SK-N-SH treated with all-trans-retinoic acid at 6 μM for 48 hours (cell line): ENCODE data around the gene CNOT10.

ENCODE experiments used
- BACH2 ChIP-seq: fragments of 250-450 bp; sonication (Bioruptor Pico); IDR thresholded peaks from 2 replicates; pipeline ENCODE4 v1.9.0; 2021; ENCODE audit warnings: mild to moderate bottlenecking, borderline replicate concordance
- ESRRG ChIP-seq: fragments of 250-450 bp; sonication (Bioruptor Pico); IDR thresholded peaks from 2 replicates; pipeline ENCODE4 v1.6.1; 2021; ENCODE audit warnings: mild to moderate bottlenecking
- GLIS3 ChIP-seq: fragments of 250-450 bp; sonication (Bioruptor Pico); IDR thresholded peaks from 2 replicates; pipeline ENCODE4 v1.5.0; 2020; ENCODE audit warnings: mild to moderate bottlenecking, moderate library complexity
- ISL1 ChIP-seq: fragments of 250-450 bp; sonication (Bioruptor Pico); IDR thresholded peaks from 2 replicates; pipeline ENCODE4 v2.1.2; 2022; ENCODE audit warnings: mild to moderate bottlenecking, moderate library complexity
- PPARA ChIP-seq: fragments of 250-450 bp; sonication (Bioruptor Pico); IDR thresholded peaks from 2 replicates; pipeline ENCODE4 v1.5.0; 2020; ENCODE audit warnings: mild to moderate bottlenecking, borderline replicate concordance
- RARB ChIP-seq: fragments of 250-450 bp; sonication (Bioruptor Pico); IDR thresholded peaks from 2 replicates; pipeline ENCODE4 v1.8.0; 2021; ENCODE audit warnings: mild to moderate bottlenecking, moderate library complexity
- ZFP3 ChIP-seq: fragments of 250-450 bp; sonication (Bioruptor Pico); IDR thresholded peaks from 2 replicates; pipeline ENCODE4 v1.5.0; 2020; ENCODE audit warnings: mild to moderate bottlenecking, moderate library complexity
- ZNF565 ChIP-seq: fragments of 450-650 bp; formaldehyde crosslinking; conservative IDR thresholded peaks from 2 replicates; pipeline ENCODE4 v1.5.0; 2020; ENCODE audit warnings: low read depth, mild to moderate bottlenecking, moderate library complexity
- TF ChIP-seq, protein P1 (sequence below): fragments of 250-450 bp; sonication (Bioruptor Pico); IDR thresholded peaks from 2 replicates; pipeline ENCODE4 v1.8.0; 2020; ENCODE audit warnings: mild to moderate bottlenecking, moderate library complexity, borderline replicate concordance

DNA sequence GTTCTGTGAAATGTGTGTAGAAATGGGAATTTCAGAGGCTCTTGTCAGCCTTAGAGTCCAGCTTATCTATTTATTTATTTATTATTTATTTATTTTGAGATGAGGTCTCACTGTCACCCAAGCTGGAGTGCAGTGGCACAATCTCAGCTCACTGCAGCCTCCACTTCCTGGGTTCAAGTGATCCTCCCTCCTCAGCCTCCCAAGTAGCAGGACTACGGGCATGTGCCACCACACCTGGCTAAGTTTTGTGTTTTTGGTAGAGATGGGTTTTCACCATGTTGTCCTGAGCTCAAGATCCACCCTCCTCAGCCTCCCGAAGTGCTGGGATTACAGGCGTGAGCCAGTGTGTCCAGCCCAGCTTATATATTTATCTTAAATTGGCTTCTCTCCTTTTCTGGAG is 11.5 kb downstream of the CNOT10 start:
- TF ChIP-seq ESRRG (CRISPR knock-in tag) (no peak), ZFP3 (CRISPR knock-in tag) (no peak), RARB (no peak), ZNF565 (CRISPR knock-in tag) (no peak), PPARA (no peak), ISL1 (CRISPR knock-in tag) (no peak), BACH2 (CRISPR knock-in tag) (no peak), GLIS3 (CRISPR knock-in tag) (no peak)
- TF ChIP-seq, protein P1, sequence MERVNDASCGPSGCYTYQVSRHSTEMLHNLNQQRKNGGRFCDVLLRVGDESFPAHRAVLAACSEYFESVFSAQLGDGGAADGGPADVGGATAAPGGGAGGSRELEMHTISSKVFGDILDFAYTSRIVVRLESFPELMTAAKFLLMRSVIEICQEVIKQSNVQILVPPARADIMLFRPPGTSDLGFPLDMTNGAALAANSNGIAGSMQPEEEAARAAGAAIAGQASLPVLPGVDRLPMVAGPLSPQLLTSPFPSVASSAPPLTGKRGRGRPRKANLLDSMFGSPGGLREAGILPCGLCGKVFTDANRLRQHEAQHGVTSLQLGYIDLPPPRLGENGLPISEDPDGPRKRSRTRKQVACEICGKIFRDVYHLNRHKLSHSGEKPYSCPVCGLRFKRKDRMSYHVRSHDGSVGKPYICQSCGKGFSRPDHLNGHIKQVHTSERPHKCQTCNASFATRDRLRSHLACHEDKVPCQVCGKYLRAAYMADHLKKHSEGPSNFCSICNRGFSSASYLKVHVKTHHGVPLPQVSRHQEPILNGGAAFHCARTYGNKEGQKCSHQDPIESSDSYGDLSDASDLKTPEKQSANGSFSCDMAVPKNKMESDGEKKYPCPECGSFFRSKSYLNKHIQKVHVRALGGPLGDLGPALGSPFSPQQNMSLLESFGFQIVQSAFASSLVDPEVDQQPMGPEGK (CRISPR knock-in tag), result no peak
